ENCODE data around the gene MC3R.

MC3R gene

GRCh38 chr20:56228021-56228420 lies 20.5 kb upstream of the MC3R start:
- H3K9me3 ChIP-seq: no peaks in the 10 kb centered on the region
- H3K36me3 ChIP-seq: no peaks in the 10 kb centered on the region
- no peaks in the 10 kb centered on the region for H3K27me3 ChIP-seq
- H3K4me1 ChIP-seq (ENCODE audit: control insufficient read depth in 1 of 2, insufficient read depth in 1 of 2, low read depth in 1 of 2, low read length in 1 of 2): no peaks in the 10 kb centered on the region
- TF ChIP-seq CTCF (IDR thresholded peaks at IDR 0.05): no peak
- H3K4me3 ChIP-seq (ENCODE audit: low read depth in 1 of 2, low read length in 1 of 2): no peak overlapping the region
- no peak overlapping the region for H3K27ac ChIP-seq

GRCh38 chr20:56229812-56230211 lies 18.7 kb upstream of the MC3R start:
- Histone ChIP-seq H3K4me3 (ENCODE audit: low read depth in 1 of 2, low read length in 1 of 2) (no peak overlapping the region), H3K4me1 (ENCODE audit: control insufficient read depth in 1 of 2, insufficient read depth in 1 of 2, low read depth in 1 of 2, low read length in 1 of 2) (no peaks in the 10 kb centered on the region), H3K36me3 (no peaks in the 10 kb centered on the region), H3K27me3 (no peaks in the 10 kb centered on the region), H3K9me3 (no peaks in the 10 kb centered on the region), H3K27ac (no peak overlapping the region)
- TF ChIP-seq CTCF (IDR thresholded peaks at IDR 0.05): no peak

GRCh38 chr20:56234110-56234509 lies 14.4 kb upstream of the MC3R start:
- no peaks in the 10 kb centered on the region for H3K36me3 ChIP-seq
- no peak overlapping the region for H3K4me3 ChIP-seq (ENCODE audit: low read depth in 1 of 2, low read length in 1 of 2)
- no peak overlapping the region for H3K27ac ChIP-seq
- peaks cover 3% of the 10 kb centered on the region for H3K27me3 ChIP-seq
- no peaks in the 10 kb centered on the region for H3K4me1 ChIP-seq (ENCODE audit: control insufficient read depth in 1 of 2, insufficient read depth in 1 of 2, low read depth in 1 of 2, low read length in 1 of 2)
- TF ChIP-seq CTCF (IDR thresholded peaks at IDR 0.05): no peak
- no peaks in the 10 kb centered on the region for H3K9me3 ChIP-seq

GRCh38 chr20:56237335-56237734 lies 11.2 kb upstream of the MC3R start:
- no peak overlapping the region for H3K27ac ChIP-seq
- no peaks in the 10 kb centered on the region for H3K36me3 ChIP-seq
- no peak overlapping the region for H3K4me3 ChIP-seq (ENCODE audit: low read depth in 1 of 2, low read length in 1 of 2)
- no peaks in the 10 kb centered on the region for H3K4me1 ChIP-seq (ENCODE audit: control insufficient read depth in 1 of 2, insufficient read depth in 1 of 2, low read depth in 1 of 2, low read length in 1 of 2)
- peaks cover 3% of the 10 kb centered on the region for H3K27me3 ChIP-seq
- TF ChIP-seq CTCF (IDR thresholded peaks at IDR 0.05): no peak
- H3K9me3 ChIP-seq: no peaks in the 10 kb centered on the region

GRCh38 chr20:56244259-56244658 lies 4.3 kb upstream of the MC3R start:
- Histone ChIP-seq H3K4me3 (ENCODE audit: low read depth in 1 of 2, low read length in 1 of 2) (no peak overlapping the region), H3K27me3 (peaks cover 16% of the 10 kb centered on the region), H3K4me1 (ENCODE audit: control insufficient read depth in 1 of 2, insufficient read depth in 1 of 2, low read depth in 1 of 2, low read length in 1 of 2) (no peaks in the 10 kb centered on the region), H3K27ac (no peak overlapping the region), H3K36me3 (no peaks in the 10 kb centered on the region), H3K9me3 (no peaks in the 10 kb centered on the region)
- no peak for TF ChIP-seq CTCF (IDR thresholded peaks at IDR 0.05)

GRCh38 chr20:56245761-56246160 lies 2.8 kb upstream of the MC3R start:
- peaks cover 19% of the 10 kb centered on the region for H3K27me3 ChIP-seq
- no peaks in the 10 kb centered on the region for H3K36me3 ChIP-seq
- H3K9me3 ChIP-seq: no peaks in the 10 kb centered on the region
- H3K4me1 ChIP-seq (ENCODE audit: control insufficient read depth in 1 of 2, insufficient read depth in 1 of 2, low read depth in 1 of 2, low read length in 1 of 2): no peaks in the 10 kb centered on the region
- H3K4me3 ChIP-seq (ENCODE audit: low read depth in 1 of 2, low read length in 1 of 2): no peak overlapping the region
- no peak overlapping the region for H3K27ac ChIP-seq
- TF ChIP-seq CTCF (IDR thresholded peaks at IDR 0.05): no peak
